ENCODE results near the gene CCL16. TPM values are rescaled to one million over a fixed set of nuclear protein-coding genes. Genes with fewer than 3 reads are reported as not detected.
"Not testable (repeated sequence)": the region's sequence is repeated elsewhere in the genome, so short reads cannot be mapped to it uniquely, and the experiment has no call there.

CCL16 gene
- total RNA-seq, 1 donor from 2014 or later = not detected

DNA sequence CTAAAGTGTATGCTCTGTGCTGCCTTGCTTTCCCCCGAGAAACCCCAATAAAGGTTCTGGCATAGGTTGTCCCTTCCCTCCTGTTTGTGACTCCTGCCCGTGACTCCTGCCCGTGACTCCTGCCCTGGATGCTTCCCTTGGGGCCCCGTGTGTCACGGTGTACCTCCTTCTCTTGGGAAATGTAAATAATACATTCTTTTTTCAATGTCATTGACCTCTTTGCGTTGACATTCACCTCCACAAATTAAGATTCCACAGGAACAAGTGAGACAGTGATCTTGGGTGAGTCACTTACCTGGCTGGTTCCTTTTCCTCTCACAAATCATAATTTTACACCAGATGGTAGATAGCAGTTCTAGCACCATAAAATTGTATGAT lies 19.4 kb upstream of the CCL16 start:
- no peak overlapping the region for H3K4me3 ChIP-seq (ENCODE audit: insufficient read depth, low read depth, low read length)

DNA sequence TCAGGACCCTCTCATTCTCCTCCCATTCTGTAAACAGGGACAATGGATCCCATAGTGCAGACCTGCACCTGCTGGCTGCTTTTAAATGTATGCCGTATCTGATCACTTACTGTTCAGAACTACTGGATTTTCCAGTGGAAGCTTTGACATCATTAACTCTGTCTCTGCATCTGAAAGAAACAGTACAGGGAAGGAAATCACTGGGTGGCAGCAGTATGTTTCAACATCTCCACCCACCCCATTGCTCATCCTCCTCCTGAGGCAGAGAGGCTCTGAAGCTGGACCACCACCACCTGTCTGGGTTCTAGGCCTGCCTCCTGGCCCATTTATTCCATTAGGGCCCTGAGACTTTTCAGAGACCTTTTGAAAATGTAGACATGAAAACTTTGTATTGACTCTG lies 17.5 kb upstream of the CCL16 start:
- Histone ChIP-seq H2AFZ (ENCODE audit: low read depth, low read length) (no peak overlapping the region), H3K79me2 (ENCODE audit: insufficient read depth, low read length) (no peaks in the 10 kb centered on the region), H3K36me3 (ENCODE audit: insufficient read depth, low read length) (no peaks in the 10 kb centered on the region), H3K27ac (ENCODE audit: low read depth, low read length) (no peak overlapping the region), H3K9ac (ENCODE audit: low read length) (no peak overlapping the region), H4K20me1 (ENCODE audit: insufficient read depth, low read length) (no peaks in the 10 kb centered on the region), H3K27me3 (ENCODE audit: insufficient read depth, low read length) (no peaks in the 10 kb centered on the region), H3K4me2 (ENCODE audit: low read length) (no peak overlapping the region), H3K4me3 (ENCODE audit: insufficient read depth, low read depth, low read length) (no peak overlapping the region), H3K4me1 (ENCODE audit: insufficient read depth, low read length) (no peaks in the 10 kb centered on the region), H3K9me3 (ENCODE audit: insufficient read depth, low read depth, low read length) (no peaks in the 10 kb centered on the region)
- no peak overlapping the region for H3K4me3 Mint-ChIP-seq (ENCODE audit: unreplicated experiment)
- TF ChIP-seq EZH2 (IDR thresholded peaks at IDR 0.05; ENCODE audit: insufficient read depth, low read length) = no peak
- TF ChIP-seq, protein P1, sequence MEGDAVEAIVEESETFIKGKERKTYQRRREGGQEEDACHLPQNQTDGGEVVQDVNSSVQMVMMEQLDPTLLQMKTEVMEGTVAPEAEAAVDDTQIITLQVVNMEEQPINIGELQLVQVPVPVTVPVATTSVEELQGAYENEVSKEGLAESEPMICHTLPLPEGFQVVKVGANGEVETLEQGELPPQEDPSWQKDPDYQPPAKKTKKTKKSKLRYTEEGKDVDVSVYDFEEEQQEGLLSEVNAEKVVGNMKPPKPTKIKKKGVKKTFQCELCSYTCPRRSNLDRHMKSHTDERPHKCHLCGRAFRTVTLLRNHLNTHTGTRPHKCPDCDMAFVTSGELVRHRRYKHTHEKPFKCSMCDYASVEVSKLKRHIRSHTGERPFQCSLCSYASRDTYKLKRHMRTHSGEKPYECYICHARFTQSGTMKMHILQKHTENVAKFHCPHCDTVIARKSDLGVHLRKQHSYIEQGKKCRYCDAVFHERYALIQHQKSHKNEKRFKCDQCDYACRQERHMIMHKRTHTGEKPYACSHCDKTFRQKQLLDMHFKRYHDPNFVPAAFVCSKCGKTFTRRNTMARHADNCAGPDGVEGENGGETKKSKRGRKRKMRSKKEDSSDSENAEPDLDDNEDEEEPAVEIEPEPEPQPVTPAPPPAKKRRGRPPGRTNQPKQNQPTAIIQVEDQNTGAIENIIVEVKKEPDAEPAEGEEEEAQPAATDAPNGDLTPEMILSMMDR (IDR thresholded peaks at IDR 0.05; ENCODE audit: insufficient read depth, low read depth, low read length) = no peak
- no peaks in the 10 kb centered on the region for H3K36me3 Mint-ChIP-seq (ENCODE audit: low read depth, unreplicated experiment)
- H3K4me1 Mint-ChIP-seq (ENCODE audit: low read depth, unreplicated experiment) = no peaks in the 10 kb centered on the region
- H3K27ac Mint-ChIP-seq (ENCODE audit: unreplicated experiment) = no peak overlapping the region
- H3K27me3 Mint-ChIP-seq (ENCODE audit: low read depth, unreplicated experiment) = peaks cover 16% of the 10 kb centered on the region
- peaks cover 7% of the 10 kb centered on the region for H3K9me3 Mint-ChIP-seq (ENCODE audit: unreplicated experiment)
- DNase-seq (ENCODE audit: low read depth) (no peak), FAIRE-seq (no peak)

More for the DNA sequence above, 19.4 kb upstream of the CCL16 start:
- Histone ChIP-seq H3K27me3 (ENCODE audit: insufficient read depth, low read length) (no peaks in the 10 kb centered on the region), H3K79me2 (ENCODE audit: insufficient read depth, low read length) (no peaks in the 10 kb centered on the region), H3K9ac (ENCODE audit: low read length) (no peak overlapping the region), H3K4me2 (ENCODE audit: low read length) (no peak overlapping the region), H3K9me3 (ENCODE audit: insufficient read depth, low read depth, low read length) (no peaks in the 10 kb centered on the region), H2AFZ (ENCODE audit: low read depth, low read length) (no peak overlapping the region), H3K4me1 (ENCODE audit: insufficient read depth, low read length) (no peaks in the 10 kb centered on the region), H4K20me1 (ENCODE audit: insufficient read depth, low read length) (no peaks in the 10 kb centered on the region), H3K27ac (ENCODE audit: low read depth, low read length) (no peak overlapping the region), H3K36me3 (ENCODE audit: insufficient read depth, low read length) (no peaks in the 10 kb centered on the region)
- Mint-ChIP-seq H3K27ac (ENCODE audit: unreplicated experiment) (no peak overlapping the region), H3K4me3 (ENCODE audit: unreplicated experiment) (no peak overlapping the region), H3K27me3 (ENCODE audit: low read depth, unreplicated experiment) (peaks cover 9% of the 10 kb centered on the region), H3K36me3 (ENCODE audit: low read depth, unreplicated experiment) (no peaks in the 10 kb centered on the region), H3K4me1 (ENCODE audit: low read depth, unreplicated experiment) (no peaks in the 10 kb centered on the region), H3K9me3 (ENCODE audit: unreplicated experiment) (peaks cover 3% of the 10 kb centered on the region)
- no peak for FAIRE-seq
- no peak for DNase-seq (ENCODE audit: low read depth)
- TF ChIP-seq EZH2 (IDR thresholded peaks at IDR 0.05; ENCODE audit: insufficient read depth, low read length) = no peak
- TF ChIP-seq, protein P1 (IDR thresholded peaks at IDR 0.05; ENCODE audit: insufficient read depth, low read depth, low read length) = no peak

DNA sequence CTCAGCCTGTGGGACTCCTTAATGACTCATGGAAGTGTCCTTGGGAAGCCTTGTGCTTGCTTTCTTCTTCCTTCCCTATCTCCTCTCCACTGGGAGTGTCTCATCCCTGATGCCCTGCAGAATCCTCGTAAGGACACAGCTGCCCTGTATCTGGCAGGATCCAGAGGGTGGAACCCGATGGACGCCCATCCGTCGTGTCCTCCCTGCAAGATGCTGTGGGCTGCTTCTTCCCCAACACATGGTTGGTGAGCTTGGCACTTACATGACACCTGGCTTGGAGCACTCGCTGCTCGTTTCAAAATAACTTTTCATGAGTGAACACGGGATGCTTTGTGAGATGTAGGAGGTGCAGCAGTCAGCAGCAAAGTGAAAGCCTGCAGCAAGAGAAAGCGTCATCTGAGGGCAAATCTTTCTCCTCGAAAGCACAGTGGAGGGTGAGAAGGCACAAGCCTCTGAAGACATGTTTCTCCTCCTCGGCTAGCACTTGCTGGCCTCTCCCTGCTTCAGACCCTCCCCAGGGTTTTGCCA lies 16.8 kb upstream of the CCL16 start:
- H3K4me3 Mint-ChIP-seq (ENCODE audit: unreplicated experiment) = no peak overlapping the region
- Histone ChIP-seq H3K4me1 (ENCODE audit: insufficient read depth, low read length) (no peaks in the 10 kb centered on the region), H3K79me2 (ENCODE audit: insufficient read depth, low read length) (no peaks in the 10 kb centered on the region), H4K20me1 (ENCODE audit: insufficient read depth, low read length) (no peaks in the 10 kb centered on the region), H2AFZ (ENCODE audit: low read depth, low read length) (no peak overlapping the region), H3K27ac (ENCODE audit: low read depth, low read length) (no peak overlapping the region), H3K9me3 (ENCODE audit: insufficient read depth, low read depth, low read length) (no peaks in the 10 kb centered on the region), H3K9ac (ENCODE audit: low read length) (no peak overlapping the region), H3K27me3 (ENCODE audit: insufficient read depth, low read length) (no peaks in the 10 kb centered on the region), H3K4me2 (ENCODE audit: low read length) (no peak overlapping the region), H3K36me3 (ENCODE audit: insufficient read depth, low read length) (no peaks in the 10 kb centered on the region), H3K4me3 (ENCODE audit: insufficient read depth, low read depth, low read length) (no peak overlapping the region)
- H3K27ac Mint-ChIP-seq (ENCODE audit: unreplicated experiment) = no peak overlapping the region
- H3K36me3 Mint-ChIP-seq (ENCODE audit: low read depth, unreplicated experiment) = no peaks in the 10 kb centered on the region
- peaks cover 7% of the 10 kb centered on the region for H3K9me3 Mint-ChIP-seq (ENCODE audit: unreplicated experiment)
- peaks cover 16% of the 10 kb centered on the region for H3K27me3 Mint-ChIP-seq (ENCODE audit: low read depth, unreplicated experiment)
- FAIRE-seq (no peak), DNase-seq (ENCODE audit: low read depth) (no peak)
- no peaks in the 10 kb centered on the region for H3K4me1 Mint-ChIP-seq (ENCODE audit: low read depth, unreplicated experiment)
- no peak for TF ChIP-seq EZH2 (IDR thresholded peaks at IDR 0.05; ENCODE audit: insufficient read depth, low read length)

DNA sequence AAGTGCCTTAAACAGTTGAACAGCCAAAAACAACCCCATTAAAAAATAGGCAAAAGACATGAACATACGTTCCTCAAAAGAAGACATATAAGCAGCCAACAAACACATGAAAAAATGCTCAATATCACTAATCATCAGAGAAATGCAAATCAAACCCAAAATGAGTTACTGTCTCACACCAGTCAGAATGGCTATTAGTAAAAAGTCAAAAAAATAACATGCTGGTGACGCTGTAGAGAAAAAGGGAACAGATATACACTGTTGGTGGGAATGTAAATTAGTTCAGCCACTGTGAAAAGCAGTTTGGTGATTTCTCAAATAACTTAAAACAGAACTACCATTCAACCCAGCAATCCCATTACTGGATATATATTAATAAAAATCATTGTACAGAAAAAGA lies 14.0 kb upstream of the CCL16 start:
- not testable (repeated sequence) for H3K4me1 ChIP-seq (ENCODE audit: insufficient read depth, low read length); H3K9me3 ChIP-seq (ENCODE audit: insufficient read depth, low read depth, low read length); H2AFZ ChIP-seq (ENCODE audit: low read depth, low read length); H3K36me3 ChIP-seq (ENCODE audit: insufficient read depth, low read length); H3K4me2 ChIP-seq (ENCODE audit: low read length); H3K27ac Mint-ChIP-seq (ENCODE audit: unreplicated experiment); H3K27me3 ChIP-seq (ENCODE audit: insufficient read depth, low read length); FAIRE-seq; H3K4me3 ChIP-seq (ENCODE audit: insufficient read depth, low read depth, low read length); H3K9me3 Mint-ChIP-seq (ENCODE audit: unreplicated experiment); H3K27ac ChIP-seq (ENCODE audit: low read depth, low read length); H3K4me1 Mint-ChIP-seq (ENCODE audit: low read depth, unreplicated experiment); H3K79me2 ChIP-seq (ENCODE audit: insufficient read depth, low read length); H3K36me3 Mint-ChIP-seq (ENCODE audit: low read depth, unreplicated experiment); H3K4me3 Mint-ChIP-seq (ENCODE audit: unreplicated experiment); H3K9ac ChIP-seq (ENCODE audit: low read length); DNase-seq (ENCODE audit: low read depth); H4K20me1 ChIP-seq (ENCODE audit: insufficient read depth, low read length)
- H3K27me3 Mint-ChIP-seq (ENCODE audit: low read depth, unreplicated experiment) = peaks cover 19% of the 10 kb centered on the region

All from astrocyte (in vitro differentiated cells and primary cell).